OCI-LY1 (cell line): ENCODE measurements around the gene ZBTB46.

ENCODE experiments used
- H2AFZ ChIP-seq: fragments of 200-600 bp; sonication (generic), shearing (Covaris generic); 2 replicates; pipeline ENCODE4 v1.6.0; 2014; ENCODE audit warnings: antibody characterized with exemption, mild to moderate bottlenecking, low read length
- H3F3A ChIP-seq: fragments of 200-600 bp; sonication (generic), shearing (Covaris generic); 2 replicates; pipeline ENCODE4 v1.6.0; 2014; ENCODE audit warnings: mild to moderate bottlenecking, antibody characterized with exemption, low read length, moderate library complexity; ENCODE audit not compliant: insufficient read depth
- H3K27ac ChIP-seq: fragments of 200-600 bp; sonication (generic); 2 replicates; pipeline ENCODE4 v1.5.1; 2014; ENCODE audit warnings: low read length, mixed run types, mild to moderate bottlenecking, low read depth; ENCODE audit not compliant: poor library complexity, severe bottlenecking
- H3K27me3 ChIP-seq: fragments of 200-600 bp; sonication (generic); 2 replicates; pipeline ENCODE4 v1.6.0; 2014; ENCODE audit warnings: antibody characterized with exemption, mild to moderate bottlenecking, low read length, moderate library complexity; ENCODE audit not compliant: insufficient read depth
- H3K36me3 ChIP-seq: fragments of 200-600 bp; sonication (generic); 2 replicates; pipeline ENCODE4 v1.6.1; 2014; ENCODE audit warnings: mild to moderate bottlenecking, antibody characterized with exemption, low read length, moderate library complexity, mixed read lengths; ENCODE audit not compliant: insufficient read depth
- H3K4me1 ChIP-seq: fragments of 200-600 bp; sonication (generic); 2 replicates; pipeline ENCODE4 v1.5.1; 2014; ENCODE audit warnings: mild to moderate bottlenecking, low read length, moderate library complexity; ENCODE audit not compliant: insufficient read depth, severe bottlenecking
- H3K4me2 ChIP-seq: fragments of 200-600 bp; sonication (generic), shearing (Covaris generic); 2 replicates; pipeline ENCODE4 v1.6.1; 2014; ENCODE audit warnings: low read length
- H3K4me3 ChIP-seq: fragments of 200-600 bp; sonication (generic); 2 replicates; pipeline ENCODE4 v1.5.1; 2014; ENCODE audit warnings: low read length, low read depth, mild to moderate bottlenecking, mixed read lengths; ENCODE audit not compliant: poor library complexity, severe bottlenecking
- H3K79me2 ChIP-seq: fragments of 200-600 bp; shearing (Covaris generic); 2 replicates; pipeline ENCODE4 v1.6.1; 2016; ENCODE audit warnings: mixed run types, low read length, mixed read lengths; ENCODE audit not compliant: insufficient read depth
- H3K9ac ChIP-seq: fragments of 200-600 bp; sonication (generic), shearing (Covaris generic); 2 replicates; pipeline ENCODE4 v1.6.1; 2014; ENCODE audit warnings: mild to moderate bottlenecking, low read length, mixed read lengths
- H3K9me2 ChIP-seq: fragments of 200-600 bp; sonication (generic), shearing (Covaris generic); 2 replicates; pipeline ENCODE4 v1.6.1; 2014; ENCODE audit warnings: low read depth, mild to moderate bottlenecking, low read length, mixed read lengths
- H3K9me3 ChIP-seq: fragments of 200-600 bp; shearing (Covaris generic); 2 replicates; pipeline ENCODE4 v1.6.1; 2014; ENCODE audit warnings: low read length, mixed read lengths
- H4K20me1 ChIP-seq: fragments of 200-600 bp; sonication (generic), shearing (Covaris generic); 2 replicates; pipeline ENCODE4 v1.6.0; 2016; ENCODE audit warnings: mild to moderate bottlenecking, low read length; ENCODE audit not compliant: insufficient read depth
- EZH2 ChIP-seq: fragments of 200-600 bp; sonication (generic), shearing (Covaris generic); IDR thresholded peaks from 2 replicates; pipeline ENCODE4 v1.8.0; 2017; ENCODE audit warnings: borderline replicate concordance, mixed run types, mild to moderate bottlenecking, antibody characterized with exemption, low read length, moderate library complexity, mixed read lengths
- TF ChIP-seq, protein P1 (sequence below): fragments of 200-600 bp; sonication (generic), shearing (Covaris generic); IDR thresholded peaks from 2 replicates; pipeline ENCODE4 v1.5.1; 2017; ENCODE audit warnings: mild to moderate bottlenecking, antibody characterized with exemption, low read length, moderate library complexity, mixed read lengths

Gene ZBTB46

DNA sequence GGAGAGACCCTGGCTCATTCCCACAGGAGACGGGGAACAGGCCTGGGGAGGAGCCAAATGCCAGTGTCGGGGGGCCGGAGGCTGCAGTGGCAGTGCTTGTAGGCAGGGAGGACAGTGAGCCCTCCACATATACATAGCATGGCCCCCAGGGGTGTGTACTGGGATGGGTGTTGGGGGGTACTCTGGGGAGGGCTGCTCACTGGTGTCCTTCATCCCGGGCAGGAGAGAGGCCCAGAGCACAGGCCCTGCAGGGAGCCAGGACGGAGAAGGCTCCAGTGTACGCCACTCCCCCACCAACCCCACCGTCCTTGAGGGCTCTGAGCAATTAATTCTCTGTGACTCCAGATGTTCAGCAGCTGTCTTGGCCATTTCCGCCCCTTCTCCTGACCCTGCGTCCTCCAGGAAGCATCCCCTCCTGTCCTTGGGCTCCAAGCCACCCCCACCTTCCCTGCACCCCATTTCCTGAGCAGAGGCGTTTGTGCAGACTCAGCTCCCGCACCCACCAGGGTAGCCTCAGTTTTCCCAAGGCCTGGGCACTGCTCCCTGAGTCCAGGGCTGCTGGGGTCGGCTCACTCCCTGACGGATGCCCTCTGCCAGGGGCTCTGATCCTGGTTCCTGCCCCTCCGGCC lies 26.8 kb upstream of the ZBTB46 start:
- no peak overlapping the region for H3K27ac ChIP-seq
- H3F3A ChIP-seq: no peaks in the 10 kb centered on the region
- H3K9me3 ChIP-seq: no peaks in the 10 kb centered on the region
- no peaks in the 10 kb centered on the region for H4K20me1 ChIP-seq
- peaks cover 4% of the 10 kb centered on the region; the same call in 1 of the 2 replicates for H3K27me3 ChIP-seq
- no peak overlapping the region for H3K4me3 ChIP-seq
- no peak overlapping the region for H3K9ac ChIP-seq
- no peak overlapping the region for H2AFZ ChIP-seq
- no peaks in the 10 kb centered on the region for H3K79me2 ChIP-seq
- H3K36me3 ChIP-seq: peaks cover 11% of the 10 kb centered on the region; the same call in 1 of the 2 replicates
- no peaks in the 10 kb centered on the region for H3K4me1 ChIP-seq
- no peak for TF ChIP-seq EZH2
- TF ChIP-seq, protein P1, sequence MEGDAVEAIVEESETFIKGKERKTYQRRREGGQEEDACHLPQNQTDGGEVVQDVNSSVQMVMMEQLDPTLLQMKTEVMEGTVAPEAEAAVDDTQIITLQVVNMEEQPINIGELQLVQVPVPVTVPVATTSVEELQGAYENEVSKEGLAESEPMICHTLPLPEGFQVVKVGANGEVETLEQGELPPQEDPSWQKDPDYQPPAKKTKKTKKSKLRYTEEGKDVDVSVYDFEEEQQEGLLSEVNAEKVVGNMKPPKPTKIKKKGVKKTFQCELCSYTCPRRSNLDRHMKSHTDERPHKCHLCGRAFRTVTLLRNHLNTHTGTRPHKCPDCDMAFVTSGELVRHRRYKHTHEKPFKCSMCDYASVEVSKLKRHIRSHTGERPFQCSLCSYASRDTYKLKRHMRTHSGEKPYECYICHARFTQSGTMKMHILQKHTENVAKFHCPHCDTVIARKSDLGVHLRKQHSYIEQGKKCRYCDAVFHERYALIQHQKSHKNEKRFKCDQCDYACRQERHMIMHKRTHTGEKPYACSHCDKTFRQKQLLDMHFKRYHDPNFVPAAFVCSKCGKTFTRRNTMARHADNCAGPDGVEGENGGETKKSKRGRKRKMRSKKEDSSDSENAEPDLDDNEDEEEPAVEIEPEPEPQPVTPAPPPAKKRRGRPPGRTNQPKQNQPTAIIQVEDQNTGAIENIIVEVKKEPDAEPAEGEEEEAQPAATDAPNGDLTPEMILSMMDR: no peak
- no peaks in the 10 kb centered on the region for H3K9me2 ChIP-seq
- no peak overlapping the region for H3K4me2 ChIP-seq

DNA sequence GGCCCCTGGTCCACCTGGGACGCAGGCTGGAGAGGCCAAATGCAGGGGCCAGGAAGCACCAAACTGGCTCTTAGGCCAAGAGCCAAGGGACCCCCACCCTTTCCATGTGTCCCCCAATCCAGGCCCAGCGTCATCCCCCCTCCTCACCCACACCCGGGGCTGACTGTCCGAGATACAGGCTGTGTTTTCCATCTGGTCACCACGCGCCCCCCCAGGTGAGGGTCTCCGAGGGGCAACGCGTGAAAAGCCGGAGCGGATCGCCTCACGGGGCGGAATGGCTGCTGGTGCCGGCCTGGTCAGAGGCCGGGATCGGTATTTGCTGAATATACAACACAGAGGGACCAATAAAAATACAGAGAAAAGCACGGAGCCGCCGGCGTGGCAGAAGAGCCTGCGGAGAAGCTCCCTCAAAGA lies 25.0 kb upstream of the ZBTB46 start:
- TF ChIP-seq, protein P1: no peak
- TF ChIP-seq EZH2: no peak
- no peak overlapping the region for H3K9ac ChIP-seq
- H4K20me1 ChIP-seq: no peaks in the 10 kb centered on the region
- H3F3A ChIP-seq: no peaks in the 10 kb centered on the region
- H3K9me3 ChIP-seq: no peaks in the 10 kb centered on the region
- no peaks in the 10 kb centered on the region for H3K4me1 ChIP-seq
- H3K79me2 ChIP-seq: no peaks in the 10 kb centered on the region
- peaks cover 1% of the 10 kb centered on the region; the same call in 1 of the 2 replicates for H3K36me3 ChIP-seq
- no peak overlapping the region for H2AFZ ChIP-seq
- H3K4me3 ChIP-seq: no peak overlapping the region
- H3K9me2 ChIP-seq: no peaks in the 10 kb centered on the region
- no peak overlapping the region for H3K4me2 ChIP-seq
- peaks cover 4% of the 10 kb centered on the region; the same call in 1 of the 2 replicates for H3K27me3 ChIP-seq
- H3K27ac ChIP-seq: no peak overlapping the region

DNA sequence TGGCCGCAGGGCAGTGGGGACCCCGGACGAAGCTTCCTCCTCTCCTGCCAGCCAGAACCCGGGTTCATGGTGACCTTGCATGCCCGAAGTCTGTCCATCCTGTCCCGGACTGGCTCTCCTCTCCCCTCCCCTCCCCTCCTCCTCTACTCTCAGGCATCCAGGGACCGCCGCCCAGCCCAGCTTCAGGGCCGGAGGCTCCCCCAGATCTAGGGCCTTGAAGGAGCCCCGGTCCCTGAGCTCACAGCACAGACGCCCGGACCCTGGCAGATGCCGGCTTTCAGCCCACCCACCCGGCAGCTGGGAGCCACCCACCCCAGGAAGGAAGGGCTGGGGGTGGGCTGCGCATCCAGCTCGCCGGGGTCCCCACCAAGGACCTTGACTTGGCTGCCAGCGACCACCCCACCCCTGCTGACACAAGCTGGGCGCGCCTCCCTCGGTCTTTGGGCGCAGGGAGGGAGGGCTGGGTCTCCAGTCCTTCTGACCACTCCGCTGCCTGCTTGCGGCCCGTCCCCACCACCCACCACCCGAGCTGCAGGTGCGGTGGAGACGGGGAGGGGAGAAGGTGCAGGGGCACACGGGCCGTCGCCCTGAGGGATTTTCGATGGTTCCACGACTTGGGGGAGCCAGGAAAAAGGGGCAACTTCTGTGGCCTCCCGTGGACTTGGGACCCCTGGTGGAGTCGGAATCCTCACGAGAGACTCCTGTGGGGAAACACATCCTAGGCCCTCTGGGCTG lies 24.5 kb upstream of the ZBTB46 start:
- Histone ChIP-seq H3K4me3 (no peak overlapping the region), H3K9me3 (no peaks in the 10 kb centered on the region), H3K9me2 (no peaks in the 10 kb centered on the region), H3F3A (no peaks in the 10 kb centered on the region), H2AFZ (no peak overlapping the region), H3K36me3 (no peaks in the 10 kb centered on the region), H4K20me1 (no peaks in the 10 kb centered on the region), H3K27me3 (peaks cover 4% of the 10 kb centered on the region; the same call in 1 of the 2 replicates), H3K9ac (no peak overlapping the region), H3K27ac (no peak overlapping the region), H3K79me2 (no peaks in the 10 kb centered on the region), H3K4me1 (no peaks in the 10 kb centered on the region), H3K4me2 (no peak overlapping the region)
- no peak for TF ChIP-seq EZH2
- TF ChIP-seq, protein P1: no peak
